ENCODE measurements around the gene TCFL5.

TCFL5 gene

DNA sequence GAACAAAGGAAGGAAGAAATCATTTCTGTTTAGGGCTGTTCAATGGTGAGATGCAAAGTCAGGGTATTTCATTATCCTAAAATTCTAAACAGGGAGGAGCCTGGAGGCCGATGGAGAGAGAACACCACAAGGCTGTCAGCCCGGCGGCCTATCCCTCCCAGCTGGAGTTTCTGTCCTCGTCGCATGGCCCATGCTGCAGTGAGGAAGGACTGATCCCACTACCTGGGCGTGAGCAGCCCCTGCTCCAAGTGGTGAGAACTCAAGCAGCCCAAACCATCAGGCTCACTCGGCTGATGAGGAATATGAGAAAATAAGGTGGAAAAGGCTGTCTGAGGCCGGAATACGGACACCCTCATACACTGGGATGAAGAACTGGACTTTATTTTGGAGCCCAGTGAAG lies 33.9 kb upstream of the TCFL5 start:
- no peak for ATAC-seq
- no peak for DNase-seq

DNA sequence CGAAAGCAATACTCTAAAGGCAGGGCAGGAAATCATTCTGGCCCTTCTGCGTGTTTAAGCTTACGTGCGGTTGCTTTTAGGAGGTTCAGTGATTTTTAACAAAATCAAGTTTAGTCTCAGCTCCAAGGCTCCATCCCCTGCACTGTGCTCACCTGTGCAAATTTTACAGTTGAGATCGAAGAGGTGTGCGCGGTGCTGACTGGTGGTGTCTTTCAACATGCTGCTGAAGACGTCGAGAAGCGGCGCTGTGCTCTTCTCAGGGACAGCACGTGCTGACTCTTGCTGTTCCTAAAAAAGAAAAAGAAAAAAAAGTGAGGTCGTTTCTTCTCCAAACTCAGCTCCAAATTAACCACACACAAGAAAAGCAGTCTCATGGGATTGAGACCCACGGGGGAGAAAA lies 32.6 kb upstream of the TCFL5 start:
- no peak for ATAC-seq
- DNase-seq: no peak

DNA sequence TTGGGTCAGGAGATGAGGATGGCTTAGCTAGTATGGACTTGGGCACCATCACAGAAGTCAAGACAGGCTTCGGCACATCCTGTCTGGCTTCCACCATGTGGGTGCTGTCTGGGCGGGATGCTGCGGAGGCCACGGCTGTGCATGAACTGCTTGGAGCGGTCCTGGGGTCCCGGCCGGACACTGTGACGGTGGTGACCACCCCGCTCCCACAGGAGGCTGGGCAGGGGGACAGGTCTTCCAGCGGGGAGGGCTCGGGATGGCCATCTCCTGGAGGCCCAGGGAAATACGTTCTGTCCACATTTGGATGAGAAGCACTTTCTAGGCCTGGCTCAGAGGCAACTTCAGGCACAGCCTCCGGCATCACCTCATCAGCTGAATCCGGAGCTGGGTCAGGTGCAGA lies 32.1 kb upstream of the TCFL5 start:
- ATAC-seq (no peak), DNase-seq (no peak)

DNA sequence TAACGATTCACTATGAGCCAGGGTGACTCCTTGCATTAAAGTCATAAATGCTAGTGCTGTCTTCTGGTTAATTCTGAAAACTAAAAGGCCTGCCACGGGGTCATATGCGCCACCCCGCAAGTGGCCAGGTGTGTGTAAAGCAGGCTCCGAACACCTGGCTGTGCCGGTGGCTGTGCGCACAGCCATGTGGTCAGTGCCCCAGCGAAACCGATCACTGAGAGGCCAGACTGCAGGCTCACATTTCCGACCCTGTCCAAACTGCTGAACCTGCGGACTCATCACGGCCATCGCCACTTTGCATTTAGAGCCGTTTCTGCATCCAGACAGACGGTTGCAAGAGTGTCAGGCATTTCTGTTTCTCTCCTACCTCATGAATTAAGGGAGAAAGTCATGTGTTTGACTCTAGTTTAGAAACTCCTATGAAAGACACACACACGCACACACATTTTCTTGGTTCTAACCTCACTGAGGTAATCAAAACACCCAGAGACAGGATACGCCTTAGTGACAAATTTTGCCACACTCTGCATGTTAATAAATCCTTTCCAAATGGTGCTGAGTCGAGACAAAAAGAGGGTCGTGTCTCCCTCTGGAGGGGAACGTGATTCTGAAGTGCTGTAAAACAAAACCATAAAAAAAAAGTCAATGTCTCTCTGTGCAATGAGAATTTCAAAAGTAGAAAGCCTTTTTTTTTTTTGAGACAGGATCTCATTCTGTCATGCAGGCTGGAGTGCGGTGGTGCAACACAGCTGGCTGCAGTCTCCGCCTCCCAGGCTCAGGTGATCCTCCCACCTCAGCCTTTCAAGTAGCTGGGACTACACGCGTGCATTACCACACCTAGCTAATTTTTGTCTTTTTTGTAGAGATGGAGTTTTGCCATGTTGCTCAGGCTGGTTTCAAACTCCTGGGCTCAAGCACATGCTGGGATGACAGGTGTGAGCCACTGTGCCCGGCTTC lies 31.0 kb upstream of the TCFL5 start:
- DNase-seq (no peak), ATAC-seq (peak; percentile 19)

DNA sequence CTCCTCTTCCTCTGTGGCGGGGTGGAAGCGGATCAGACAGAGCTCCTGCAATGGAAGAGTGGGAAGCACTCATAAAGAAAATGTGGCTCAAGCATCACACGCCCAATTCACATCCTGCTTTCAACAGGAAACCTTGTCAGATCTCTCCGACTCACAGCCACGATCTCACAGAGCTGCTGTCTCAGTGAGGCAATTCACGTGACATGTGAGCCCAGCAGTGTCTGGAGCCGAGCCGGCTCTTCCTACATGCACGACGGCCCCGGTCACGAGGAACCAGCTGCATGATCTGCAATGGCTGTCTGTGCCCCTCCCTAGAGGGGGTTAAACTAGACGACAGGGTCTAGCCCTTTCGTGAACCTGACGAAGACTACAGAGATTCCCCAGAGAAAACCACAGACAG lies 29.5 kb upstream of the TCFL5 start:
- no peak for ATAC-seq
- no peak for DNase-seq

DNA sequence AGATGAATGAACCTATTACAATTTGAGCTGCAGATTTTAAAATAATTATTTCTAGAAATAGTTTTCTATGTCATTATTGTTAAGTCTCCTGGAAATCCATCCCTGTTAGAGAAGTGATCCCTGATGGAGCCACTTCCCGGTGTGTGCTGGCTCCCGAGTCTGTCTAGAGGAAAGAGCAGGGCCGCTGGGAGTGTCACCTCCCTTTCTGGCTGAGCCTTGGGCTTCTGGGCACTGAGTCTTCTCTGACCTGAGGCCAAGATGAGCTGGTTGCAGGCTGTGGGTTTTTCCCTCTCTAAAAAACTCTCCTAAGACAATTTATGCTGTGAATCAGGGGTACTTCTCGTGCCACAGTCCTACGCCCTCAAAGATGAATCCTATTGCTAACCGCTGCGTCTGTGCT lies 28.8 kb upstream of the TCFL5 start:
- no peak for DNase-seq
- no peak for ATAC-seq

DNA sequence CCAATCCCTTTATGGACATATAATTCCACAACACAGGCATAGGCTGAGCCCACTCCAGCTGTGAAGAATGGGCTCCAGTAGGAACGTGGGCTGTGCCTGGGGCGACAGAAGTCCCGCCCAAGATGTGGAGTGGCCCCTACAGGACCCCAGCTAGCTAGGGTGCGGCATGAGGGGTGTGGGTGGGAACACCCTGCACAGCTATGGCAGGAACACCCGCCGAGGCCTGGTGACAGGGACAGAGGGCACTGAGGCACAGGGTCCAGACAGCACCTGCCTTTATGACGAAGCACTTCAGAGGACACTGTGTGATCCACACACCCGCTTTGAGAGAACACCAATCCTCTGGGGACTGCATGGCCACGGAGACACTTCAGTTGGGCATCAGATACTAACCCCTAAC lies 28.2 kb upstream of the TCFL5 start:
- DNase-seq (no peak), ATAC-seq (no peak)

DNA sequence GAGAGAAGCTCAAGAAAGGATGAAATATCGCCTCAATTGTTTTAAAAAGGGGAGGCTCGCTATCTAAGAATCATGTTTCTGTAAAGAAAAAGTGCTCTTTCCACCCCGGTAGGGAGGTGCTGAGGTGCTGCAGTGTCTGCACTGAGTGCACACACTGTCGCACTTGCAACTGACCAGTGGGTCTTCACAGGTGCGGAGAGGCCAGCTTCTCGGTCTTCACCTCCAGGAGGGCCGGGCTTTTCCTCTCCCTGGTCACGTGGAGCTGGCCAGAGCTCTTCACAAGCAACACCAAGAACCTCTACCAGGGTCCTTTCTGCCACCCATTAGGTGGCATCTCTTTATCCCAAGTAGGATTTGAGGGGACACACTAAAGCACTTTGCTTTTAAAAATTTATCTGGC lies 27.8 kb upstream of the TCFL5 start:
- ATAC-seq: no peak
- DNase-seq: no peak

DNA sequence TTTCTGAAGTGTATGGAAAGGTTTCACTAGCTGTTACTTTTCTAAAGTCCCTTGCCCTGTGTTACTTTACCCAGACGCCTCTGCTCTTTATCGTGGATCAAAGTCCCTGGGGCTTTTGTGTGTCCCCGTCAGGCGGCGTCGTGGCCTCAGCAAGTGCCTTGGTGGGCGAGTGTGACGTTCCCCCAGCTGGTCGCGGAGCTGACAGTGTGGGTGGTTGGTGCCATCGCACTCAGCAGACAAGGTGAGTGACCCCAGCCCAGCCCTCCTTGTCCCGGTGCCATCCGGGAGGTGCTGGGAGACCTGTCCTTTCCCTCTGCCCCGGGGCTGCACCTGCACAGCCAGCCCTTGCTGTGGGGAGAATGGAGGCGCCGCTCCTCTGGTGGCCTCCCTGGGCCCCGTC lies 27.3 kb upstream of the TCFL5 start:
- no peak for ATAC-seq
- no peak for DNase-seq

DNA sequence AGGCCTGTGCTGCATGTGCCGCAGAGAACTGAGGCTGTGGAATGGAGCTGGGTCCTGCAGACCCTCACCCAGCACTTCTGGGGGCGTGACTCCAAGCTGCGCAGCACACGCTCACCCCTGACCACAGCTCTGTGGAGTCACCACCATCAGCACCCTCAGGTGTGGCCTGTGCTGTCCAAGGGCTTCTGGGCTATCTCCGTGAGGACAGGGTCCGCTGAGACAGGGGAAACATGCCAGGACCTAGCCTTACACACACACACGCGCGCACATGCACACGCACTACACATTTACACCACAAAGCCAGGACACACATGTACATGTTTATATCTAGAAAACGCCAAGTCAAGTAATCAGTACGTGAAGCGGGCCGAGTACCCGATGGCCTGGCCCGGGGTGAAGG lies 26.8 kb upstream of the TCFL5 start:
- no peak for ATAC-seq
- DNase-seq: no peak

DNA sequence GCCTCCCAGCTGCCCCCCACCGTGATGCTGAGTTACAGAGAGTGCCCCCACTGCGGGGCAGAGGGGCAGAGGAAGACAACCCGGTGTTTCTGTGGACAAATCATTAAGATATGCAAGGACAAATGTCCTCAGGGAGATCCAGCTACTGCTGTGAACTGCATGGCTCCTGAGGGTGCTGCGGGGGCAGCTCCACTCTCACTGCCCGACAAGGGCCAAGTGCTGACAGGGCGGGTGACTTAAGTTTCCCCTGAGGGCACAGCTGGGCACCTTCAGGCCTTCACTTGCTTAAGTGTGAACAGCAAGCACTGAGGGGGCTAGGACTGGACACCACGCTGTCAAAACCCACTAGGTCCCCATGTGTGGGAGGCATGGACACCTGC lies 26.2 kb upstream of the TCFL5 start:
- ATAC-seq: no peak
- DNase-seq: no peak

DNA sequence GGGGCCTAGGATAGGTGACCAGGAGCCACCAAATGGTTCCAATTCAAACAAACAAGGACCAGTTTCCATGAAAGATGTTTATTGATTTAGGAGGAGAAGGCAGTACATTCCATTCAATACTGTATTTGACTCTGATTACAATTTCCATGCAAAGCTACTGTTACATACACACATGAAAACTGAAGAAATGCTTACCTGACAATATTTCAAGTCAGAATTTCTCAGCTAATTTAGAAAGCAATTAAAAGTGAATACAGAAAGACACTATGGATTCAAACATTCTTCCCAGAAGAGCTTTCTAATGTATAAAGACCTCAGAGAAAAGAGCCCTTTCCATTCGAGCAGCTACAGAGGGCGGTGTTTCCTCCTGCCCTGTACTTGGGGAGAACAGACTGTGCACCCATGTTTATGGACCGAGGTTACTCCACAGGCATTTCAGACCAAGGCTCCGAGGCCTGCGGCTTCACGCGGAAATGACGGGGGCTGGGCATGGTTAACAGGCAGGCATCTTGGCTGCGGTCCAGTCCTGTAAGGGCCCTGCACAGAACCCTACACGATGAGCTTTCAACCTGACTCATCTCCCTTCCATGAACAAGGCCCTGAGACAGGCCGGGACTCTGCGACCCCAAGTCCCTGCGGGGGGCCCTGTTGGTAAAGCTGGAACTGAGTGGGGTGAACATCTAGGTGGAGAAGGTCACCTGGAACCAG lies 25.7 kb upstream of the TCFL5 start:
- peak; percentile 37 for DNase-seq
- peak; percentile 40 for ATAC-seq

DNA sequence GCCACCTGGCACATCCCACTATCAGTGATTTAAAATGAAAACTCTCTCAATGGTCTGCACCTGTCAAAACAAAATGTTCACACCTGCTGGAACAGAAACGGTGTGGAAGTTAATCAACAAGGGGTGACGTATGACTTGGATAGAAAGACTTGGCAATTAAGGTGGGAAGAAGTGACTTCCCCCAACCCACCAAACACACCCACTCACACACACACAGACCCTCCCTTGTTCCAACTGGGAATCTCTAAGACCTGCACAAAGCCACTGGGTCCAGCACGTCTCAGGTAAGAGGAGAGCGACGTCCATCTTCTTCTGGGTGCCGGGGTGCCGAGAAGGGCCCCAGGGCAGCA lies 25.1 kb upstream of the TCFL5 start:
- no peak for DNase-seq
- ATAC-seq: no peak

DNA sequence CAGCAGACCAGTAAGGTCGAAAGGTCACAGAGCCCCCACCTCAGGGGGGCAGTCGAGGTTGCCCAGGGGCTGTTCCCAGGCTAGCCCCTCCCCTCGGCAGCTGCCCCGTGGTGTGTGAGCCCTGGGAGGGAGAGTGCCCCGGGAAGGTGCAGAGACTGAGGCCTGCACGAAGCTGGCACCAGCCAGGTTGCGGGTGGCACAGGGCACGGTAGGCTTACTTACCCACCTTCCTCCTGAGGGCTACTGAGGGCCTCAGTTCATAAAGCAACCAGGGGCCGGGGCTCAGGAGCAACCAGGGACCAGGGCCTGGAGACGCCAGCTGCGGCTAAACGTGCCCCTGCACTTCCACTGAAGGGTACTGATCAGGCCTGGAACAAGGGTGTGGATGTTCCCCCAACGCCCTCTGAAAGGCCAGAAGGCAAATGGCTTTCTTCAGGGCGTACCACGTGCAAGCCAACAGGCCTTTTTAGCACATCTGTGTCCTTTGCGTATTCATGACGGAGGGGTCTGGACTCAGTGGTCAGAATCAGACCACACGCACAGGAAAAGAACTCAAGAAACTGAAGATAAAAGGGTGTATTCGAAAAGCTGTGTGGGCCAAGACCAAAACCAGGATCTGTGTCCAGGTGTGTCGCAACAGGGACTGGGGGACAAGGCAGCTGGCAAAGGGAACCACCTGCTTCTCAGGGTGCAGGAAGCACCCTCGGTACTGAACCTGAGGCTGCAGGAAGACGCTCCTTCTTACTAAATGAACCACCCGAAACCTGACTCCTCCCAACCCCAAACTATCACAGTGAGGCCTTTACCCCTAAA lies 24.5 kb upstream of the TCFL5 start:
- ATAC-seq: no peak
- no peak for DNase-seq

DNA sequence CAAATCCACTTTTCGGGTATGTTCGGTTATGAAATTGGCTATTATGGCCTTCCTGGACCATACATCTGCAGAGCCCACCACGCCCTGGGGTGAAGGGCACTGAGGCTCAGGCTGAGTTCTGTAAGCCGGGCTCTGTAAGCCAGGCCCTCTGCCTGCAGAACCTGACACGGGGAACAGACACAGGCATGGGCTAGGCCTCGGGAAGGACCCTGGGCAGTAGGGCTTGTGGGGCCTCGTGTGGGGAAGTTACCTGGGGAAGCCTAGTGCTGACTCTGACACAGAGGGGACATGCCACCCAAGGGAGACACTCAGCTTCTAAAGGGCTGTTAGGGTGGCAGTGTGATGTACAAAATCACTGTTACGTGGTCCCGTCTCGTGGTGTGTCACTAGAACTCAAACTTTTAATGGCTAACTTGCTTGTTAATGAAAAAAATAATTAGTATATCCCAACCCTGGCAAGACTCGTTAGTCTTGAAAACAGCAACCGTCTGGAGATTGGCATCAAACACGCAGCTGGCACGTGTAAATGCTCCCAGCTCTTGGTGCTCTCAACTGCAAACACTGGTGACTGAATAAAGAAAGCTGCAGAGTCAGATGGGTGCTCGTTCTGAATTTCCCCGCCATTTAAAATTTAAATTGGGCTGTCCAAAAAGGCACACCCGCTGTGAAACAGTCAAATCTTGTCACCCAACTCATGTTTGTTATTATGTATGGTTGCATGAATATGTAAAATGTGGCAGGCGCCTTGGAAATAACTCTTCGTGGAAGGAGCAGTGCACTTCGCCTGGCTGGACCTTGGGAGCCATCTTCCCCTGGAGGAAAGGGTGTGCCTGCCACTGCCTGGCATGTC lies 23.6 kb upstream of the TCFL5 start:
- DNase-seq (no peak), ATAC-seq (no peak)

DNA sequence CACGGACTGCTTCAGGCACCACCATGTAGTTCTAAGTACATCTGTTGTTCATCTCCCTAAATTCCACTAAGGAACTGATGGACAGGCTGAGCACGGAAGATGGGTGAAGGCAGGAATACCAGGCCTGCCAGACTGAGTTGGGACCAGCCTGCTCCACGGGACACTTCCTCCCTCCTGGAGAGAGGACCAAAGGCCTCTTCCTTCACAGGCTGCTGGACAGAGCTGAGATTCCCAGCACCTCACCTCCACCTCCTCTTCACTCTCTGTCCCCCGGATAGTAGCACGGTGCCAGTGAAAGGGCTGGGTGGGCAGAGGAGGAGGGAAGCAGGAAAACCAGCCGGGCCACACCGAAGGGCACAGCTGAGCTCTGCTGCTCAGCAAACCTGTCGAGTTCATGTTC lies 22.9 kb upstream of the TCFL5 start:
- DNase-seq (no peak), ATAC-seq (no peak)

DNA sequence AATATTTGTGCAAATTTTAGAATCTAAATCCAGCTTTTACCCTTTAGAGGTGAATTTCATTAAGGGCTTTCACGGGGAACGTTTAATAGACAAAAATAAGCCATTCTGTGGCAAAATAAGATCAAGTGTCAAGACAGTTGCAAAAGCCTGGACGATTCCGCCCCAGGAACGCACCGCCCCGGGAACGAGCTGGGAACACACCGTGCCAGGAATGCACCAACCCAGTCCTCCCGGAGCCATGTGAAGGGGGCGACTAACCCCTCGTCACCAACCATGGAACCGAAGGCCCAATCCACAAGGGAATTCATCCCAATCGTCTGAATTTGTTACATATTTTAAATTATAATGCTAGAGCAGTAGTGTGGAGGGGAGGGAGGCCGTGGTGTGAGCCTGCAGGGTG lies 20.8 kb upstream of the TCFL5 start:
- DNase-seq: no peak
- ATAC-seq: no peak

DNA sequence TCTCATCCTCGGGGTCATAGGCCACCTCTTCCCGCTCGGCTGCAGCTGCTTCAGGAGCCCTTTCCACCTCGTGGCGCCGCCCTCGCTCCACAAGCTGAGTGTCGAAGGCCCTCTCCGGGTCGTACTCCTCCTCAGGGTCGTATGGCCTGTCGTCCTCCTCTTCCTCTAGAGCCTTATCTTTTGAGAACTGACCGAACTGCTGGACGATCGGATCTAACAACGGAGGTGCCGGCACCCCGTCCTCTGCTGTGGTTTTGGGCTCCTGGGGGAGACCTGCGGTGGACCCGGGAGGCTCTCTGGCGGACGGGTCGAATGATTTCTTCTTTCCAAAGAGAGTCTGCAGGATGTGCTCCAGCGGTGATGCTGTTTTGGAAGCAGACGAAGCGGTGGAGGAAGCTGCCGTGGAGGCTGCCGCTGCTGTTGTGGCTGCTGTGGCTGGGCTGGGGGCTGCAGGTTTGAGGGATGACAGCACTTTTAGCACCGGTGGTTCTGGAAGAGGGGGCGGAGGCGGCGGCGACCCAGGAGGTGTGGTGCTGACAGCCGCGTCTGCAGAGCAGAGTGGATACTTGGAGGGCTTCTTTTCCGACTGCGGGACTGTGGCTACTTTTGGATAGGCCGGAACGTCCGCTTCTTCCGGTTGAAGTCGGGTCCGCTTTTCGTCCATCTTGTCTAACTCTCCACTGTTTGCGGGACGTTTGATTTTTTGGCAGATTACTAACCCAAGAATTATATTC lies 20.2 kb upstream of the TCFL5 start:
- no peak for ATAC-seq
- no peak for DNase-seq

DNA sequence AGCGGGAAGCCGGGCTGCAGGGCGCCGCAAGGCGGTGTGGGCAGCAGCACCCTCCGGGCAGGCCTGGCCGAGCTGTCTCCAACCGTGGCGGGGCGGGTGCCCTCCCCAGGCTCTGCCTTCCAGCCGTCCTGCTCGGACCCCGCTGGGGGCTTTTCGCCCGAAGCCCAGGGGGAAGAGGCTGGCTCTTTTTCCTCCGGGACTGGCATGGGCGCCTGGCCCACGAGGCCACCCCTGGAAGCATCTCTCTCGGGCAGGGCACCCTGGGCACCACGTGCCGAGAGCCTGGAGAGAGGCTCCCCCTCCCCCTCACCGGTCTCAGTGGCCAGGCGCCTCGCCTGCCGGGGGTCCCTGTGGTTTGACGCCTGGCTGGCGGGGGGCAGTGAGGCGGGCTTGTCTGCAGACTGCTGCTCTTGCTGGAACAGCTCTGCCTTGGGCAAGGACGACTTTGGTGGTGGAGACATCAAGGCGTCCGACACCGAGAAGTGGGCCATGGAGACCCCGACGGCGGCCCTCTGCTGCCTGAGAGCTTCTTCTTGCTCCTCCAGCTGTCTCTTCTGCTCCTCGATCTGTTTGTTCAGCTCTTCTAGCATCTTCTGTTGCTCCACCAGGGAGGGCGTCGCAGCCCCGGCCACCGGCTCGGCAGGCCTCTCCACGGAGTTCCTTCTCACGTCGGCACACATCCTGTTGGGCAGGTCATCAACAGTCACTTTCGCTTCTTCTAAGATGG lies 19.5 kb upstream of the TCFL5 start:
- no peak for ATAC-seq

DNA sequence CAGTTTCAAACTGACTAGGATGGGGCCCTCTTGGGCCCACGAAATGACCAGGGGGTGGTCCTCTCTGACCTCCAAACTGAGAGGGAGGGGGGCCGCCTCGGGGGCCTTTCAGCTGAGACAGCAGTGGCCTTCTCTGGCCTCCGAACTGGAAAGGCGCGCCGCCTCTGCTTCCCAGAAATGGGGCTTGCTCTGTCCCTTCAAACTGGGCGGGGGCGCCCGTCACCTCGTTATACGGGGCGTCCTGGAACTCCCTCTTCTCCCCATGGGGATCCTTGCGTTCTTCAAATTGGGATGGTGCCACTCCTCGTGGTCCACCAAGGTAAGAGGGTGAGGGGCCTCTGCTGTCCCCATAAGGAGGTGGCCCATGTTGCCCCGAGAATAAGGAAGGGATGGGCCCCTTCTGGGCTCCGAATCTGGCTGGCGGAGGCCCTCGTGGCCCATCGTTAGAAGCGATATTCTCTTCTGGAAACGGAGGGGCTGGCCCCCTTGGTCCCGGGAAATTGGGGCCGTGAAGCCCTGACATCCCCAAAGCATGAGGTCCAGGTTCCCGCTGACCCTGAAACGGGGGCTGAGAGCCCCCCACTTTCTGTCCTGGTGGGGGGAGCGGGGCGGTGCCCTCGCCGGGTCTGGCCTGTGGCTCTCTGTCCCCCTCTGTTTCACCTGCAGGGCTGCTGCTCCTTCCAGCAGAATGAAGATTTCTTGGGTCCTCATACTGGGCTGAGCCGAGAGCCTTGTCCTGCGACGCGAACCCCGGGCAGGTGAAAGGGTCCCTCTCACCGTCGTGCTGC lies 18.7 kb upstream of the TCFL5 start:
- no peak for DNase-seq

More for the DNA sequence above, 19.5 kb upstream of the TCFL5 start:
- DNase-seq: no peak

More for the DNA sequence above, 18.7 kb upstream of the TCFL5 start:
- ATAC-seq: no peak

Data from stimulated activated naive CD8-positive, alpha-beta T cell treated with anti-CD3 and anti-CD28 coated beads, Interleukin-15, Interleukin-2, amounts not matched to agents 100 U/mL and 50 U/mL, for 24 hours (primary cell).